GM04503 (cell line): ENCODE data around the gene EXOC4.

Experiments
- DNase-seq: peaks from one replicate; pipeline ENCODE4 v3.0.0-alpha.2; 2012; ENCODE audit warnings: low read depth

Gene EXOC4

GRCh38 chr7:133796782-133797745 is 544.2 kb downstream of the EXOC4 start:
- no peak for DNase-seq

GRCh38 chr7:133797818-133798520 is 545.1 kb downstream of the EXOC4 start:
- DNase-seq, result no peak

DNA sequence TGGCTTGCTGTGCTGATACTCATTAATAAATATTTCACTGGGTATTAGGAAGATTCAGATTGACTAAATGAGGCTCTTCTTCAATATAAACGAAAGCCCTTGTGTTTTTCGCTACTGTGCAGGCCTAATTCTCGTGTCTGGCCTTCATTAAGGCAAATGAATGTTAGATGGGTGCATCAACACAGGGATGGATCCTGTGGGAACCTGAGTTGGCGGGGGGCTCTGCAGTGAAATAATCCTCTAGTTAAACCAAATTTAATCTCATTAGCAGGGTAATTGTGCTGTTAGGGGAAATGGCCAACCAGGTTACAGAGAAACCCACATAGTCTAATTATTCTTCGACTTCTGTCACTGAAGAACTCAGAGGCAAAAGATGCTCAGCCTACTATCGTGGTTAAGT is 548.5 kb downstream of the EXOC4 start:
- no peak for DNase-seq

DNA sequence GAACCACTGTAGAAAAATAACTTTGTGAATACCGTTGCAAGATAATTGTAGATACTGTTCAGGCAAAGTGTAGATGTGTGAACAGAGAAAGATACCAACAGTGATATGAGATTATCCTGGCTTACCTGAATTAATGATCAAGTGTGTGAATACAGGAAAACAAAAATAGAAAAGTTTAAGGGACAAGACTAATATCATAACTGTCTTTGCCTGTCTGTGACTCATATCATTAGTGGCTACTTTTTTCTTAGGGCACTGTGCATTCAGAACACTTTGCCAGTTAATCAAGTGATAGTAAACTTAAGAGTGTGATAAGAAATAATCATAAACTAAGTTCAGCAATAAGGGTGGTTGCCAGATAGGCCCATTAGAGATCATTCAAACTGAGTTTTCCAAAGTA is 551.2 kb downstream of the EXOC4 start:
- no peak for DNase-seq

GRCh38 chr7:133805426-133805825 is 552.5 kb downstream of the EXOC4 start:
- DNase-seq, result no peak

DNA sequence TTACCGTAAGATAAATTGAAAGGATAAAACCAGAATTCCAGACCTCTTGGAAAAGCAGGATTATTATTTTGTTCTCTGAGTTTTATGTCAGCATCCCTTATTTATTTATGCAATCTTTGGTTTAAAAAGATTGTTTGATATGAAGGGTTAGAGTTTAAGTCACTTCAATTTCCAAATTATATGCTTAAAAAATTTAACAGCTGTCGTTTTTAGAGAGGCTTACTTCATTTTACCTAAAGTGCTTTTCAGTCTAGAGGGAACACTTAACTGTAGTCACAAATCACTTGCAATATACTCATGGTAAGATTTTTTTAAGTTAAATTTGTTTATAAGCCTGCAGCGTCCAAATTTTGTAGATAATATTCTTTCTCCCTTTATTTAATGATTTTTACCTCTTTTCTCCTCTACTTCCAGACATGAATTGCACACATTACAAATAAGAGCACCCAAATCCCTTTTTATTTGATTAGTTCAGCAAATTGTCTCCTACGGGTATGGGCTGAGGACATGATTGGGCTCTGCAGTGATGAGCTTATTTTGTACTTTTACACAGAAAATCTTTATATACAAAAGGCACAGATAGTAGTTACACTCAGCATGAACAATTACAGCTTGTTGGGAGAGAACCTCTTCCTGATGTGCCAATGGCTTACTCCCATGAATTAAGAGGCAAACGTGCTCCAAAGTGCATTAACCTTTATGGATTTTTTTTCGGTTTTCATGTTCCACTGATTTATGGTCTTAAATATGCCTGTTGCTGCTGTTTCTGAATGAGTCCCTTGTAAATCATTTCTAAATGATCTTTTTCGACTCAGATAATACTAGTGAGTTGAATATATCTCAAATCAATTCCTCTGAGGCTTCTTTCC is 555.0 kb downstream of the EXOC4 start:
- DNase-seq, result no peak

GRCh38 chr7:133808493-133808866 is 555.6 kb downstream of the EXOC4 start:
- DNase-seq, result no peak

GRCh38 chr7:133812877-133813276 is 560.0 kb downstream of the EXOC4 start:
- DNase-seq, result no peak

GRCh38 chr7:133815611-133816210 is 562.8 kb downstream of the EXOC4 start:
- no peak for DNase-seq

DNA sequence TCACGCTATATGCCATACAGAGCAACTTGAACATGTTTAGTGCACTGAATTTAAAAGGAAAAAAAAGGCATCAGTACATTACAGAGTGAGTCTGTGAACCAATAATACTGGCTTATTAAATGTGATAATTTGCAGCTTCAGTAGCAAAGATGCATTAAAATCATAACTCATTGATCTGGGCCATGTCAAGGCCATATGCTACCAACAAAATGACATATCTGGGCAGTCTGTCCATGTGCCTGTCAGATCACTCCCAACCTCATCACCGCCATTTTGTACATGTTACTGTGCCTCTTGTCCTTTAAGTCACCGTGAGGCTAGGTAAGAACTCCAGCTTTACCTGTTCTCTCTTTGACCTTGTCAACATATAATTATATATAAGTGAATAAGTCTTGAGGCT is 566.8 kb downstream of the EXOC4 start:
- DNase-seq, result no peak

GRCh38 chr7:133820584-133820983 is 567.7 kb downstream of the EXOC4 start:
- no peak for DNase-seq

DNA sequence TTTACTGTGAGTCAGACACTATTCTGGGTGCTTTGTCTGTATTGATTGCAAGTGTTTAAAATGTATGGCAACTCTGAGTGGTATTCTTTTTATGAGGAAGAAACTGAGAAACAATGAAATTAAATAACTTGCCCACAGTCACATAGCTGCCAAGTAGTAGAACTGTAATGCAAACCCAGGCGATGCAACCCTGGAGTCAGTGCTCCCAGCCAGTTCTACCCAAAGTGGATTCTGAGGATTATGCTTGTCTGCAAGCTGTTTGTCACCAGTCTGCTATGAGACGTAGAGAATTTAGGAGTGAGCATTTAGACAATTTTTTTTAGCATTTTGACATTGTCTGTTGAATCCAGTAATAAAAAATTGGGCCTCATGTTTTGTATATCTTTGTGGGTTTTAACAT is 568.3 kb downstream of the EXOC4 start:
- DNase-seq, result no peak

DNA sequence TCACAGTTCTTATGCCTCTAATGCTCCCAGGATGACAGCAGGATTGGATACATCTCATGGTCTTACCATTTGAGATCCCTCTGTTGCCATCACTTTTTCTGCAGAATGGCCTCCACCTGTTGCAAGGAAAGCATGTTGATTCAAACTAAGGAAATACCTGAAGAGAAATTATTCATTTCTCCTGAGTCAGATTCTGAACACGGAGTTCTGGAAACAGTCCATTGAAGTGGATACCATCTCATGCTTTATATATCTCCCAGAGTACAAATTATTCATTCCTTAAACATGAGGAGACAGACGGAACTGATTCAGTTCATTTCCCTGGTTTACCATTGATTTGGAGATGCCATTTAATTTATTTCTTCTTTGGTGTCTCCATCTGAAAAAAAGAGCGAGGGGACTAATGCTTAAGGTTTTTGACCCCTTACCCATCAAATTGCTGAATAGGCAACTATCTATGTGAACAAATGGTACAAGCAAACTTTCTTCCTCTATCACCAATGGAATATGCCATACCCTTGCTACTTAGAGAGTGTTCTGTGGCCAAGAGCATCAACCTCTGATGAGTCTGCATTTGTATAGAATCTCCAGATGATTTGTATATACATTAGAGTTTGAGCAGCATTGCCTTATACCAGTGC is 569.2 kb downstream of the EXOC4 start:
- DNase-seq, result no peak

DNA sequence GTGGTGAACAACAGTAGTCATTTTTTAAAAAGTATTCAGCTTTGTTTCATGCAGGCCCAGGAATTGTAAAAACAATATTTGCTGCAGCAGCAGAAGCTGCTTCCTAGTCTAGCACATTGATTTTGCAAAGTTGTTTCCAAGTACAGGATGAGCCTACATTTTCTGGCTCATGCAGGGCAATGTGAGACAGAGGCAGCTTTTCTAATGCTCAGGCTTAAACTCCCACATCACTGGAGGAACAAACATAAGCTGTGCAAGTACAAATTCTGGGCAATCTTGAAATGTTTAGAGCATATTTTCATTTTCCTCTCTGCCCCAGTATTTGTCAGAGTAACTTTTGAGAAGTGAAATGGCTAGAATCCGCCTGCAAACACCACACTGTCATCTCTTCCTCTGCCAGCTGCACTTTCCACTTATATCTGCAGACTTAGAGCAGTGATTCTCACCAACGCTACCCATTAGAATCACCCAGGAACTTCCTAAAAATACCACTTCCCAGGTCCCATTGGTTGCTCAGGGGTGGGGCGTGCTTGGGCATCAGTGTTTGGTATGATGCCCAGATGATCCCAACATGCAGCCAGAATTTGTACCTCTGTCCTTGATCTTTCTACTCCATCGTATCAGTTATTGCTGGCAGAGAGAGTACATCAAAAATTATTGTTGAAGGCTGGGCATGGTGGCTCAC is 570.1 kb downstream of the EXOC4 start:
- DNase-seq, result no peak

DNA sequence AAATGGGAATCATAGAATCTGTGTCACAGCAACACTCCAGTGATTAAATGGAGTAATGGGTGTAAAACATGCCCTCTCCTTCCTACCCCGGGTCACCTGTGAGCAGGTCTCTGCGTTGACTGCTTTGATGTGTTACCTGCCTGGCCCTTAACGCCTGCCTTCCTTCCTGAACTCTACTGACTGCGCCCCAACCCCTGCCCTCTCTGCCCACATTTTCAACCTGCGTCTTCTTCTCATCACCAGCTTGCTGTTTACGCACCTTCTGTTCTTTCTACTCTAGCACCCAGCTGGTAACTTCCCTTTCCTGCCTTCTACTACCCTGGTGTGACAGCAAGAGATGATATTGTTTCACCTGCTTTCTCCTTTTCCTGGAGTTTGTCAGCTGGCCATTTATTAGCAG is 571.3 kb downstream of the EXOC4 start:
- no peak for DNase-seq

DNA sequence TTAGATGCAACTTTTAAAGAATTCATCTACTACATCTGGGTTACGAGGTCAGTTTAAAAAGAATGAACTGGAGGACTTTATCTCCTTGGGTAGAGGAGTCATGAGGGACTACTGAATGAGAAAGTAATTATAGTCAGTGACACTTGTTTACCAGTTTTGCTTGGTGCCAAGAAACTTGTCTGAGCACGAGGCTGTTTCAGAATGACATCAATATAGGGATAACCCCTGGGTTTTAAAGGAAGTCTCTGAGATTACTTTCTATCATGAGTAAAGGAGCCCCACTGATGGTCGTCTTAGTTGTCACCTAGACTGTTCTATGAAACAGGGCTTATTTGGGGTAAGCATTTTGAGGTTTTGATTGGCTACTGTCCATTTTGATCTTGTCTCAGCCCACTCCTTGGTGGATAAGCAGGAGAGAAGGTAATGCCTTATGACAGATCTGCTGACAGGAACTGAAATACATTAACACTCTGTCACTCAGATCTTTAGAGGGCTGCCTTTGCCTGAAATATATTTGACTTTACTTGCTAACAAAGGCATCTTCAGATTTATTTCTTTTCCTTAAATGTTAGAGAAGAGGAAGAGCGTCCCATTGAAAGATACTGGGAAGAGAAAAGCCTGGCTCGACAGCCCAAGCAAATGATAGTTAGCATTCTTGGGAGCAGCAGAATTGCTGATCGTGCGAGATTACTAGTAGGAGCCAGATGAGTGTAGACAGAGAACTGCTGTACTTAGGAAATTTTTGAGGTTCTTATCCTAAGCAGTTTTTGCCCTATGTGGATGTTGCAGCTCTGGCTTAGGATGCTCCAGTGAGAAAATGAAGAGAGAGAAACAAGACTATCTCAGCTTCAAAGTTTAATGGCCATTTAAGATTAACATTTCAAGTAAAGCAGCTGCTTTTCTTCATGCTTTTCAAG is 575.1 kb downstream of the EXOC4 start:
- DNase-seq, result no peak

GRCh38 chr7:133828906-133829305 is 576.0 kb downstream of the EXOC4 start:
- no peak for DNase-seq

- no peak for DNase-seq
Measured at GRCh38 chr7:133829336-133829897, 576.5 kb downstream of the EXOC4 start.

GRCh38 chr7:133830081-133830480 is 577.2 kb downstream of the EXOC4 start:
- no peak for DNase-seq
